ENCODE results near the gene BMPR1B. TPM values are rescaled to one million over a fixed set of nuclear protein-coding genes. Genes with fewer than 3 reads are reported as not detected.

BMPR1B gene
- total RNA-seq, 1 experiment from 2014 or later: 0.35 TPM

GRCh38 chr4:94882756-94883155, 125.0 kb downstream of the BMPR1B start:
- no peak for TF ChIP-seq CTCF (conservative IDR thresholded peaks at IDR 0.05)
- H3K14ac ChIP-seq (ENCODE audit: insufficient read depth, low read length): no peak overlapping the region

More at GRCh38 chr4:94882756-94883155, 125.0 kb downstream of the BMPR1B start:
- no peaks in the 10 kb centered on the region for H3K27me3 ChIP-seq (ENCODE audit: insufficient read depth, low read length)
- H3K27ac ChIP-seq (ENCODE audit: insufficient read length, low read depth, low read length): no peak overlapping the region
- H3K23me2 ChIP-seq (ENCODE audit: insufficient read length, low read depth, low read length, poor library complexity, severe bottlenecking): no peaks in the 10 kb centered on the region
- no peak overlapping the region for H3K56ac ChIP-seq (ENCODE audit: insufficient read length, low read depth, low read length)
- H3K4me1 Mint-ChIP-seq: peaks cover 0 to 12% of the 10 kb centered on the region in 2 experiments; a peak in 3 of 4 replicates
- no peak overlapping the region for H2AFZ ChIP-seq (ENCODE audit: low read length)
- no peak overlapping the region for H4K8ac ChIP-seq (replicated peaks; ENCODE audit: insufficient read length, low read depth, low read length)
- no peak overlapping the region for H3K9ac ChIP-seq (ENCODE audit: extremely low read depth, insufficient read length, low read length)
- H3K79me1 ChIP-seq (ENCODE audit: insufficient read depth, low read depth, low read length, poor library complexity, severe bottlenecking): no peaks in the 10 kb centered on the region
- H4K20me1 ChIP-seq (ENCODE audit: control insufficient read depth, insufficient read depth, insufficient read length): no peaks in the 10 kb centered on the region
- H3K79me2 ChIP-seq (ENCODE audit: insufficient read depth, low read length): no peaks in the 10 kb centered on the region
- no peak overlapping the region for H2BK20ac ChIP-seq (ENCODE audit: low read depth, low read length, poor library complexity, severe bottlenecking)
- no peak overlapping the region for H3K4ac ChIP-seq (ENCODE audit: low read depth, low read length)
- H3T11ph ChIP-seq (ENCODE audit: low read length): no peak overlapping the region
- no peak overlapping the region for H2AK5ac ChIP-seq (ENCODE audit: insufficient read length, low read length)
- H3K36me3 Mint-ChIP-seq (ENCODE audit: insufficient read depth in 1 of 3, low read depth in 3 of 3): no peaks in the 10 kb centered on the region
- no peaks in the 10 kb centered on the region for H3K4me1 ChIP-seq (ENCODE audit: insufficient read depth, low read length)
- no peak overlapping the region for H3K18ac ChIP-seq (ENCODE audit: insufficient read length, low read depth, low read length)
- no CpG with 5 or more reads among the region's 2 CpGs for WGBS (ENCODE audit: extremely low coverage, insufficient read length, low lambda C conversion rate)
- H4K5ac ChIP-seq (ENCODE audit: insufficient read length, low read depth, low read length): no peak overlapping the region
- no peaks in the 10 kb centered on the region for H3K27me3 Mint-ChIP-seq (ENCODE audit: low read depth)
- no peak overlapping the region for H3K4me3 Mint-ChIP-seq
- DNase-seq: no peak
- no peak overlapping the region for H3K27ac Mint-ChIP-seq
- no peak overlapping the region for H2BK120ac ChIP-seq (ENCODE audit: low read depth, low read length, poor library complexity, severe bottlenecking)
- H2BK5ac ChIP-seq (ENCODE audit: insufficient read length, low read length): no peak overlapping the region
- H2BK12ac ChIP-seq (ENCODE audit: insufficient read length, low read depth, low read length): no peak overlapping the region
- no peak overlapping the region for H3K4me2 ChIP-seq (ENCODE audit: insufficient read depth, insufficient read length, low read length)
- H3K23ac ChIP-seq (ENCODE audit: insufficient read length, low read depth, low read length): no peak overlapping the region
- no peaks in the 10 kb centered on the region for H3K9me3 ChIP-seq (ENCODE audit: control insufficient read depth, low read depth, low read length)
- H4K91ac ChIP-seq (ENCODE audit: insufficient read length, low read depth, low read length): no peak overlapping the region
- H3K9me3 Mint-ChIP-seq: no peaks in the 10 kb centered on the region
- no peak overlapping the region for H2BK15ac ChIP-seq (ENCODE audit: low read depth, low read length)

All from H9 (cell line).